GM23338 (cell line): ENCODE results near the gene DIPK1A. TPM values are rescaled to one million over a fixed set of nuclear protein-coding genes. Genes with fewer than 3 reads are reported as not detected.

Experiments used
- EZH2 ChIP-seq: fragments of 200-600 bp; sonication (generic); IDR thresholded peaks from one replicate; pipeline ENCODE4 v1.8.0; 2017; ENCODE audit warnings: antibody characterized with exemption, mild to moderate bottlenecking, low read depth; ENCODE audit not compliant: unreplicated experiment
- EZH2phosphoT487 ChIP-seq: fragments of 200-600 bp; sonication (generic); IDR thresholded peaks from one replicate; pipeline ENCODE4 v1.8.1; 2018; ENCODE audit warnings: antibody characterized with exemption; ENCODE audit not compliant: unreplicated experiment
- JUNB ChIP-seq: IDR thresholded peaks from one replicate; pipeline ENCODE4 v1.6.1; 2016; ENCODE audit warnings: antibody characterized with exemption; ENCODE audit not compliant: unreplicated experiment
- NANOG ChIP-seq: IDR thresholded peaks from 2 replicates; pipeline ENCODE4 v1.6.1; 2016; ENCODE audit warnings: antibody characterized with exemption, borderline replicate concordance
- POLR2AphosphoS5 ChIP-seq: IDR thresholded peaks from 2 replicates; pipeline ENCODE4 v1.6.1; 2016; ENCODE audit warnings: antibody characterized with exemption, low read depth
- ZNF114 ChIP-seq: fragments of 250-450 bp; sonication (Bioruptor Pico); IDR thresholded peaks from 2 replicates; pipeline ENCODE4 v1.5.0; 2020; ENCODE audit warnings: mild to moderate bottlenecking, moderate library complexity
- polyA plus RNA-seq: library from polyadenylated mRNA; unstranded; fragments of >200 nt; fragmentation: Nextera tagmentation; extraction: Ambion mirVana; gene quantifications from 2 replicates; pipeline ENCODE4 v1.2.1, GENCODE V29; 2016
- total RNA-seq: library from RNA; depleted of rRNA; stranded (reverse); fragments of >200 nt; shearing (Covaris generic); gene quantifications from 2 replicates; pipeline ENCODE4 v1.2.3, GENCODE V29; 2014
- TF ChIP-seq, protein P1 (sequence below): fragments of 250-450 bp; sonication (Bioruptor Pico); IDR thresholded peaks from 2 replicates; pipeline ENCODE4 v1.5.0; 2020; ENCODE audit warnings: mild to moderate bottlenecking, moderate library complexity
- TF ChIP-seq, protein P2 (sequence below), 2 experiments: fragments of 200-600 bp in 1 of 2; sonication (generic) in 1 of 2; conservative IDR thresholded peaks; 2 replicates each; pipeline versions ENCODE4 v1.5.1 to v1.6.1; 2016 to 2017; ENCODE audit warnings: antibody characterized with exemption in 2 of 2, low read depth in 2 of 2, mild to moderate bottlenecking in 2 of 2, moderate library complexity in 1 of 2

Gene DIPK1A
- total and polyA plus RNA-seq, 2 experiments from 2014 or later, result 4.8 to 6.1 TPM

GRCh38 chr1:92909321-92909720 lies 51.9 kb downstream of the DIPK1A start (continued):
- TF ChIP-seq, protein P1, sequence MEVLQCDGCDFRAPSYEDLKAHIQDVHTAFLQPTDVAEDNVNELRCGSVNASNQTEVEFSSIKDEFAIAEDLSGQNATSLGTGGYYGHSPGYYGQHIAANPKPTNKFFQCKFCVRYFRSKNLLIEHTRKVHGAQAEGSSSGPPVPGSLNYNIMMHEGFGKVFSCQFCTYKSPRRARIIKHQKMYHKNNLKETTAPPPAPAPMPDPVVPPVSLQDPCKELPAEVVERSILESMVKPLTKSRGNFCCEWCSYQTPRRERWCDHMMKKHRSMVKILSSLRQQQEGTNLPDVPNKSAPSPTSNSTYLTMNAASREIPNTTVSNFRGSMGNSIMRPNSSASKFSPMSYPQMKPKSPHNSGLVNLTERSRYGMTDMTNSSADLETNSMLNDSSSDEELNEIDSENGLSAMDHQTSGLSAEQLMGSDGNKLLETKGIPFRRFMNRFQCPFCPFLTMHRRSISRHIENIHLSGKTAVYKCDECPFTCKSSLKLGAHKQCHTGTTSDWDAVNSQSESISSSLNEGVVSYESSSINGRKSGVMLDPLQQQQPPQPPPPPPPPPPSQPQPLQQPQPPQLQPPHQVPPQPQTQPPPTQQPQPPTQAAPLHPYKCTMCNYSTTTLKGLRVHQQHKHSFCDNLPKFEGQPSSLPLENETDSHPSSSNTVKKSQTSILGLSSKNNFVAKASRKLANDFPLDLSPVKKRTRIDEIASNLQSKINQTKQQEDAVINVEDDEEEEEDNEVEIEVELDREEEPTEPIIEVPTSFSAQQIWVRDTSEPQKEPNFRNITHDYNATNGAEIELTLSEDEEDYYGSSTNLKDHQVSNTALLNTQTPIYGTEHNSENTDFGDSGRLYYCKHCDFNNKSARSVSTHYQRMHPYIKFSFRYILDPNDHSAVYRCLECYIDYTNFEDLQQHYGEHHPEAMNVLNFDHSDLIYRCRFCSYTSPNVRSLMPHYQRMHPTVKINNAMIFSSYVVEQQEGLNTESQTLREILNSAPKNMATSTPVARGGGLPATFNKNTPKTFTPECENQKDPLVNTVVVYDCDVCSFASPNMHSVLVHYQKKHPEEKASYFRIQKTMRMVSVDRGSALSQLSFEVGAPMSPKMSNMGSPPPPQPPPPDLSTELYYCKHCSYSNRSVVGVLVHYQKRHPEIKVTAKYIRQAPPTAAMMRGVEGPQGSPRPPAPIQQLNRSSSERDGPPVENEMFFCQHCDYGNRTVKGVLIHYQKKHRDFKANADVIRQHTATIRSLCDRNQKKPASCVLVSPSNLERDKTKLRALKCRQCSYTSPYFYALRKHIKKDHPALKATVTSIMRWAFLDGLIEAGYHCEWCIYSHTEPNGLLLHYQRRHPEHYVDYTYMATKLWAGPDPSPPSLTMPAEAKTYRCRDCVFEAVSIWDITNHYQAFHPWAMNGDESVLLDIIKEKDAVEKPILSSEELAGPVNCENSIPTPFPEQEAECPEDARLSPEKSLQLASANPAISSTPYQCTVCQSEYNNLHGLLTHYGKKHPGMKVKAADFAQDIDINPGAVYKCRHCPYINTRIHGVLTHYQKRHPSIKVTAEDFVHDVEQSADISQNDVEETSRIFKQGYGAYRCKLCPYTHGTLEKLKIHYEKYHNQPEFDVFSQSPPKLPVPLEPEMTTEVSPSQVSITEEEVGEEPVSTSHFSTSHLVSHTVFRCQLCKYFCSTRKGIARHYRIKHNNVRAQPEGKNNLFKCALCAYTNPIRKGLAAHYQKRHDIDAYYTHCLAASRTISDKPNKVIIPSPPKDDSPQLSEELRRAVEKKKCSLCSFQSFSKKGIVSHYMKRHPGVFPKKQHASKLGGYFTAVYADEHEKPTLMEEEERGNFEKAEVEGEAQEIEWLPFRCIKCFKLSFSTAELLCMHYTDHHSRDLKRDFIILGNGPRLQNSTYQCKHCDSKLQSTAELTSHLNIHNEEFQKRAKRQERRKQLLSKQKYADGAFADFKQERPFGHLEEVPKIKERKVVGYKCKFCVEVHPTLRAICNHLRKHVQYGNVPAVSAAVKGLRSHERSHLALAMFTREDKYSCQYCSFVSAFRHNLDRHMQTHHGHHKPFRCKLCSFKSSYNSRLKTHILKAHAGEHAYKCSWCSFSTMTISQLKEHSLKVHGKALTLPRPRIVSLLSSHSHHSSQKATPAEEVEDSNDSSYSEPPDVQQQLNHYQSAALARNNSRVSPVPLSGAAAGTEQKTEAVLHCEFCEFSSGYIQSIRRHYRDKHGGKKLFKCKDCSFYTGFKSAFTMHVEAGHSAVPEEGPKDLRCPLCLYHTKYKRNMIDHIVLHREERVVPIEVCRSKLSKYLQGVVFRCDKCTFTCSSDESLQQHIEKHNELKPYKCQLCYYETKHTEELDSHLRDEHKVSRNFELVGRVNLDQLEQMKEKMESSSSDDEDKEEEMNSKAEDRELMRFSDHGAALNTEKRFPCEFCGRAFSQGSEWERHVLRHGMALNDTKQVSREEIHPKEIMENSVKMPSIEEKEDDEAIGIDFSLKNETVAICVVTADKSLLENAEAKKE (CRISPR knock-in tag), result no peak
- TF ChIP-seq, protein P2, sequence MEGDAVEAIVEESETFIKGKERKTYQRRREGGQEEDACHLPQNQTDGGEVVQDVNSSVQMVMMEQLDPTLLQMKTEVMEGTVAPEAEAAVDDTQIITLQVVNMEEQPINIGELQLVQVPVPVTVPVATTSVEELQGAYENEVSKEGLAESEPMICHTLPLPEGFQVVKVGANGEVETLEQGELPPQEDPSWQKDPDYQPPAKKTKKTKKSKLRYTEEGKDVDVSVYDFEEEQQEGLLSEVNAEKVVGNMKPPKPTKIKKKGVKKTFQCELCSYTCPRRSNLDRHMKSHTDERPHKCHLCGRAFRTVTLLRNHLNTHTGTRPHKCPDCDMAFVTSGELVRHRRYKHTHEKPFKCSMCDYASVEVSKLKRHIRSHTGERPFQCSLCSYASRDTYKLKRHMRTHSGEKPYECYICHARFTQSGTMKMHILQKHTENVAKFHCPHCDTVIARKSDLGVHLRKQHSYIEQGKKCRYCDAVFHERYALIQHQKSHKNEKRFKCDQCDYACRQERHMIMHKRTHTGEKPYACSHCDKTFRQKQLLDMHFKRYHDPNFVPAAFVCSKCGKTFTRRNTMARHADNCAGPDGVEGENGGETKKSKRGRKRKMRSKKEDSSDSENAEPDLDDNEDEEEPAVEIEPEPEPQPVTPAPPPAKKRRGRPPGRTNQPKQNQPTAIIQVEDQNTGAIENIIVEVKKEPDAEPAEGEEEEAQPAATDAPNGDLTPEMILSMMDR (conservative IDR thresholded peaks at IDR 0.05; ENCODE audit: low read depth in 2 of 2), result no peak
- TF ChIP-seq EZH2, result no peak
- TF ChIP-seq NANOG, result no peak
- TF ChIP-seq POLR2AphosphoS5, result no peak
- TF ChIP-seq JUNB, result no peak
- no peak for TF ChIP-seq ZNF114
- no peak for TF ChIP-seq EZH2phosphoT487
